SK-N-DZ (cell line): ENCODE data around the gene BAIAP2.

Source experiments
- DNase-seq: peaks from one replicate; pipeline ENCODE4 v3.0.0-alpha.2; 2015; ENCODE audit warnings: low spot score

BAIAP2 gene

GRCh38 chr17:81084680-81085419 lies 49.9 kb downstream of the BAIAP2 start:
- DNase-seq = no peak

GRCh38 chr17:81085420-81085911 lies 50.5 kb downstream of the BAIAP2 start:
- no peak for DNase-seq

DNA sequence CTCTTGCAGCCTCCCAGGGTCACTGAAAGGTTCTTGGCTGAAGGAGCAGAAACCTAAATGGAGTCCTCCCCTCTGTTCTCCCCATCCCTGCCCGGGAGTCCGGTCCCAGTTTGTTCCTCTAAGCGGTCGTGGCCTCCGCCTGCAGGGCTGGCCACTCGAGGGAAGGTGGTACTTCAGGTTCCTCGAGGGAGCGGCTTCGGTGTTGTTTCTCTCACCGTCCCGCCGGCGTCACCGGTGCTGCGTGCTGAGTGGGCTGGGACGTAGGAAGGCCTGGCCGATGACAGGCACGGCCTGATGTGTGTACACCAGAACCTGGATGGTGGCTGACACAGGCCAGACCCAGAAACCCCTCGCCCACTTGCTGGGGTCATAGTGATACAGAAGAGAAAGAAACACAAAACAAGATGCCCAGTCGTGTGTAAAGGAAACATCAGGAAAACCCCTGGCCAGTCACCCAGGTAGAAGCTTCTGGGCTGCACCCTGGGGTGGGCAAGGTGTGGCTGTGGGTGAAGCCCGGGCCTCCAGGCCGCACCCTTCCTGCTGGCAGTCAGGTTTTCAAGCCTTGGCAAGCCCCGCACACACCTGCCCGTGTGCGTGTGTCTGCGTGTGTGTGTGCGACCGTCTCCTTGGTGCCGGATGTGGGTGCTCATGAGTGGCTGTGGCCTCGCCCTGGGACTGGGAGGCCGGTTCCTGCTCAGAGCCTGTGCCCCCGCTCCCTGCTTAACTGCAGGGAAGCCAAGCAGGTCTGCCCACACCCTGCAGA lies 52.0 kb downstream of the BAIAP2 start:
- no peak for DNase-seq

DNA sequence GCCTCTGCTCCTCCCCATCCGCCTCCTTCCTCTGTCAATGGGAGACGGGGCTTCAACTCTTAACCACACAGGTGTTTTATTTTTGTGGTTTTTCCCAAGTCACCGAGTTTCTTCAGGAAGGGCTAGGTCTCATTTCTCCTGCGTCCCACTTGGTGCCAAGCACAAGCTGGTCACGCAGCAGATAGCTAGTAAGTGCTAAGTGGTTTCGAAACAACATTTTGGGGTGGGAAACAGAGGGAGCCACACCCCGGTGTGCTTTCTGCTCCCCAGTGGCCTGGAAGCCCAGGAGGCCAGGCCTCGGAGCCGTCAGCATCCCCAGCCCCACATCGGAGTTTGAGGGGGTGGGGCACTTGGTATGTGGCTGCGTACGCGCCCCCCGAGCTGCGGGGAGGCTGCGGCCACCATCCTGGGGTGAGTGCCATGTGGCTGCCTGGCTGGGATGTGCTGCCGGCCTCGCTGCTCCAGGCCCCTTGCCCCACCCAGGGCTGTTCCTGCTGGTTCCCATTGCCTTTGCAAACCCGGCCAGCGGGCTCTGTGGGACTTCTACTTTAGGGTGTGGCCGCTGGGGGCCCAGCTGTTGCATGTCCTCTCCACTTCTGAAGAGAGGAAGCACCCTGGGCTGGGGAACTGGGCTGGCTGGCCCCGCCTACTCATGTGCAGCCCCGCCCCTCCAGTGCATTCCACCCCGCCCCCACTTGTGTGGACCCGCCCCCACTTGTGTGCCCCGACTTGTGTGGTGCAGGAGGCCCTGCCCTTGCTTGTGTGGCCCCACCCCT lies 55.6 kb downstream of the BAIAP2 start:
- no peak for DNase-seq

DNA sequence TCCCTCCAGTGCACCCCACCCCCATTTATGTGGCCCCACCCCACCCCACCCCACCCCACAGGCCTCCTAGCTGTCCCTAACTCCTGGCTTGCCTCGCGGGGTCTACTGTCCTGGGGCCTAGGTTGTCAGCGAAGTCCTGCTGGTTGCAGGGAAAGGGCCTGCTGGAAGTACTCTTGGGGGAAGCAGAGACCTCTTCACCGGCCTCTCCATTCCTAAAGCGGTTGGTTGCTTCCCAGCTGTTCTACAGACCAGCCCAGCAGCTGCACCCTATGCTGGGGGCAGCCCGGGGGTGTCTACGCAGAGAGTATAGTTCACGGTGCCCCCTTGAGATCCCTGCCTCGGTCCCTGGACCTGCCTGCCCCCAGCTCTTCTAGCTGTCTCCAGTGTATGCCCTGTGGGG lies 56.2 kb downstream of the BAIAP2 start:
- no peak for DNase-seq

DNA sequence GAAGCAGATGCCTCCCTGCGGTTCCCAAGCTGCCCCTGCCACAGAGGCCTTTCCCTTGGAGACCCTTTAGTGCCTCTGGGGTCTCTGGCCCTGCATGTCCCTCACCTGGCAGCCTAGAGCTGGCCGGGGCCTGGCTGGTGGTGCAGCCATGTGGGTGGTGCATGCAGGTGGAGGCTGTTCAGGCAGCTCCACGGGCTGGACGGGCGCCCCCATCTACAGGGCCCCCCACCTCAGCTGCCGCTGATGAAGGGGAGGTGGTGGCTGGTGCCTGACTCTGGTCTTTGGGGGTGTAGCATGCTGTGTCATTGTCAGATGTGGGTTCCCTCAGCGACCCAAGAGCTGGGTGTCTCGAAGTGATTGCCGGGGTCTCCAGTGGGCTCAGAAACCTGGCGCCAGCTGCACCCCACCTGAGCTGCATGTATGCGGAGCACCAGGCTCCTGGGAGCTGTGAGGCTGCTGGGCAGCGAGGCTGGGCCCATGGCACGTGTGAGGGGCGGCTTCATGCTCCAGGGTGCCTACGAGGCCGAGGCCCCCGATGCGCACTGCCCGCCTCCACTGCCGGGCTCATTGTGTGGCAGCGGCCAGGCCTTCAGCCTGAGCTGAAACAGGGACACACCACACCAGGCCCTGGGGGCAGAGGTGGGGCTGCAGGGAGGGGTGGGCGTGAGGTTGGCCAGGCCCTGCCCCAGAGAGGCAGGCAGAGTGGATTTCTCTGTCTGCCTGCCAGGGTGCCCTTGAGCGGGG lies 57.0 kb downstream of the BAIAP2 start:
- DNase-seq = no peak

- no peak for DNase-seq
These were observed 57.7 kb downstream of the BAIAP2 start for GRCh38 chr17:81092518-81093095.

DNA sequence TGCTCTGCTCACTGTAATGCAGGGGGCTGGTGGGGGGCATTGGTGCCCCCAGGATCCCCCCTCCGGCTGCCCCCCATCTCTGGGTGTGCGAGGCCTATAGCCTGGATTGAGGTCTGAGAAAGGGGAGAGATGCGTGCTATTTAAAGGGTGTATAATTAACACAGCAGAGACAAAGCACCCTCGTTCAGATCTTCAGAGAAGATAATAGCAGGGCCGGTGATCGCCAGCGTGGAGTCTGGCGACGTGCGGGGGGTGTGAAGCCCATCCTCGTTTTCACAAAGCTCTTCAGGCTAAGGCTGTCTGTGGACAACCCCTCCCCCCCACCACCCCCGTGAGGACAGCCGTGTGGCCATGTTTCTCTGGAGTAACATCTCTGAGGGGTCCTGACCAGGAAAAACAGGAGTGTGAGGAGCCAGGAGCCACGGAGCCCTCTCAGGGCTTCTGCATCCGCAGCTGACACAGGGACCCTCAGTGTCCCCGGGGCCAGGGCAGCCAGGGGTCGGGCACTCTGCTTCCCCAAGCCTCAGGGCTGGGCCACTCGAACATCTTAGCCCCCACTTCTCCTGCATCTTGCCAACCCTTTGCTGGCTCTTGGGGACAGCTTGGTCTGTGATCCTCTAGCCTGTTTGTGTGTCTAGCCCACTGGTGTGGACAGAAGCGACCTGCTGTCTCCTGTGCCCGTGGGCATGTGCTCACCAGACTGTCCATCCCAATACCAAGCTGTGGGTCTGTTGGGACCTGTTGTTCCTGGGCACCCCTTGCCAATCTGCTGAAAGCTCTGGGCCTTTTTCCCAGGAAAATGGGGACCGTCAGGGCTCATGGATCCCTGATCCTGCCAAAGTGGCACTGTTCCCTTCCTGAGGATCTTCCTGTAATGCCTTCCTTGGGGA lies 58.9 kb downstream of the BAIAP2 start:
- no peak for DNase-seq

- peak; percentile 67 for DNase-seq
These were observed 59.8 kb downstream of the BAIAP2 start for GRCh38 chr17:81094509-81095382.

- peak; percentile 55 for DNase-seq
These were observed 60.4 kb downstream of the BAIAP2 start for GRCh38 chr17:81095383-81095762.

DNA sequence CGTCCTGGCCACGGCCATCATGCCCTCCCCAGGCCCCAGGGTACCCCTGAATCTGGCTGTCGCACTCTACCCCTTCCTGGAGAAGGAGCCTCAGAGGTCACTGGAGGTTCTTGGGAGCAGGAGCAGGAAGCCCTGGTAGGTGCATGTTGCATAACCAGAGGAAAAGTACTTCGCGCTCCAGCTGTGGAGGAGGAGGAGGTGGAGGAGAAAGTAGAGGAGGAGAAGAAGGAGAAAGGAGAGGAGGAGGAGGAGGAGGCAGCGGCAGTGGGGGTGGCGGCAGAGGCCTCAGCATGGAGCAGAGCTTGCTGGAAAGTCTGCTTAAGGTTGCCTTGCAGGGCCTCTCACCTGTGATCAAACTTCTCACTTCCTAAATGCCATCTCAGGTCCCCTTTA lies 61.8 kb downstream of the BAIAP2 start:
- DNase-seq = no peak

- DNase-seq = peak; percentile 76
These were observed 62.4 kb downstream of the BAIAP2 start for GRCh38 chr17:81097134-81097942.

- DNase-seq = no peak
These were observed 63.0 kb downstream of the BAIAP2 start for GRCh38 chr17:81097943-81098308.

DNA sequence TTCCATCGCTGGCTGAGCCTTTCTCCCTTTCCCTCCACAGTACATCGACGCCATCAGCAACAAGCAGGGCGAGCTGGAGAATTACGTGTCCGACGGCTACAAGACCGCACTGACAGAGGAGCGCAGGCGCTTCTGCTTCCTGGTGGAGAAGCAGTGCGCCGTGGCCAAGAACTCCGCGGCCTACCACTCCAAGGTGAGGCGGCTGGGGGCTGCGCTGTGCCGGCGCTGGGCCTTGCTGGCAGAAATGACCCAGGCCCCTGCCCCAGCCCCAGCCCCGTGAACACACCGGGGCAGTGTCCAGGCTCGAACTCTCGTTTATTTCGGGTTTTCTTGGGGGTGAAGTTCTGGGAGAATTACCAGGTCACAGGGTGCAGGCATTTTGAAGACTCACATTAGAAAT lies 64.9 kb downstream of the BAIAP2 start:
- no peak for DNase-seq

DNA sequence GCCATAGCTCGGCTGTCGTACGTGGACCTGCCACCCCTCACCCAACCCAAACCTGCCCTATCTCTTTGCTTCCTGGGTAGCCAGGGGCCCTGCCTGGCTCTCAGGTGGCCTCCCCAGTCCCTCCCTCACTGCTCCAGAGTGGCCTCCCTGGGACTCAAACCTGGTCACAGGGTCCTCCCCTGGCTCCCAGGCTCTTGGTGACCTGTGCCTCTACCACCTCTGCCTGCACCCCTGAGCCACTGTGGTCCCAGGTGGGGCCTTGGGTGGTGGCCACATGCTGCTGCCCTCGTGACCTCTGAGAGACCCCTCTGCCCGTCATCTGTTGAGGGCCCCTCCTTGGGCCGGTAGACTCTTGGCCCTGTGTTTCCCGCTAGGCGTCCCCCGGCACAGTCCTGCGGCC lies 65.7 kb downstream of the BAIAP2 start:
- no peak for DNase-seq

- peak; percentile 88 for DNase-seq
These were observed 66.8 kb downstream of the BAIAP2 start for GRCh38 chr17:81101614-81102306.

GRCh38 chr17:81102352-81102751 lies 67.4 kb downstream of the BAIAP2 start:
- DNase-seq = no peak

DNA sequence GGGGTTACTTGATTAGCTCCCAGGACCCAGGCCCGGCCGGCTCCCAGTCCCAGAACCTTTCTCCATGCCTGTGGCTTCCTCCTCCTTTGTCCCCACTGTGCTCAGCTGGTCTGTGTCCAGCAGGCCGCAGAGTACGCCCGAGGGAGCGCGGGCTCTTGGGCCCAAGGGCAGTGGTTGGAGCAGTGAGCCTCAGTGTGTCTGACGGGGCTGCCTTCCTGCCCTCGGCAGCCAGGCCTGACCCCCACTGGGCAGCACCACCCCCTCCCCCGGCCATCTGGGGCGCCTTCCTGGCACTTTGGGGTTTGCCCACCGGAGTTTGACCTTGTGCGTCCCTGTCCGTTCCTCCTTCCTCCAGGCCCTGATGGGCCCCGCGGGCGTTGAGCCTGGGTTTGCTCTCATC lies 67.9 kb downstream of the BAIAP2 start:
- no peak for DNase-seq
